ENCODE data around the gene FBXL16. TPM values are rescaled to one million over a fixed set of nuclear protein-coding genes. Genes with fewer than 3 reads are reported as not detected.

FBXL16 gene
- total and polyA plus RNA-seq, 2 of the 13 experiments (the other 11 are each of a cell fraction or from before 2014, with no cell fraction given) = 0.22 to 2.0 TPM

- TF ChIP-seq ZNF691 (CRISPR knock-in tag; IDR thresholded peaks at IDR 0.05; ENCODE audit: borderline replicate concordance, low read depth) (peak; percentile 73), TBX2 (CRISPR knock-in tag; IDR thresholded peaks at IDR 0.05; ENCODE audit: borderline replicate concordance) (peak; percentile 75; the same call in 1 of the 2 replicates), BORCS8-MEF2B (CRISPR knock-in tag; IDR thresholded peaks at IDR 0.05) (peak; percentile 51; the same call in 1 of the 2 replicates), ZNF747 (CRISPR knock-in tag; IDR thresholded peaks at IDR 0.05; ENCODE audit: borderline replicate concordance) (peak; percentile 76; the same call in 1 of the 2 replicates), ZNF792 (CRISPR knock-in tag; IDR thresholded peaks at IDR 0.05) (no peak), MIER3 (CRISPR knock-in tag; IDR thresholded peaks at IDR 0.05; ENCODE audit: borderline replicate concordance) (no peak), TFAP4 (IDR thresholded peaks at IDR 0.05; ENCODE audit: borderline replicate concordance, low read depth) (peak; percentile 21; the same call in 1 of the 2 replicates), FOXA1 (IDR thresholded peaks at IDR 0.05) (no peak), FOXA1 (CRISPR knock-in tag; IDR thresholded peaks at IDR 0.05) (peak; percentile 29; the same call in 1 of the 2 replicates), ZBTB39 (CRISPR knock-in tag; IDR thresholded peaks at IDR 0.05) (0 out of 2 replicates have a peak, but pooled peaks have one; percentile 3), RBM39 (IDR thresholded peaks at IDR 0.05; ENCODE audit: low read depth, low read length, poor library complexity, severe bottlenecking) (no peak), ZNF12 (CRISPR knock-in tag; IDR thresholded peaks at IDR 0.05) (0 out of 2 replicates have a peak, but pooled peaks have one; percentile 20), ZFP37 (CRISPR knock-in tag; IDR thresholded peaks at IDR 0.05; ENCODE audit: borderline replicate concordance) (no peak), ZFP1 (CRISPR knock-in tag; IDR thresholded peaks at IDR 0.05) (no peak), ZNF672 (CRISPR knock-in tag; IDR thresholded peaks at IDR 0.05) (no peak; the same call in 1 of the 2 replicates), ZNF841 (CRISPR knock-in tag; IDR thresholded peaks at IDR 0.05; ENCODE audit: borderline replicate concordance) (no peak; the same call in 1 of the 2 replicates), SIX1 (CRISPR knock-in tag; IDR thresholded peaks at IDR 0.05; ENCODE audit: borderline replicate concordance) (no peak), RCOR2 (CRISPR knock-in tag; IDR thresholded peaks at IDR 0.05) (no peak), RBM22 (optimal IDR thresholded peaks at IDR 0.05; ENCODE audit: low read length) (no peak), ERF (CRISPR knock-in tag; IDR thresholded peaks at IDR 0.05) (peak; percentile 9), FOSL1 (CRISPR knock-in tag; IDR thresholded peaks at IDR 0.05; ENCODE audit: borderline replicate concordance) (no peak), ZNF678 (CRISPR knock-in tag; IDR thresholded peaks at IDR 0.05) (0 out of 2 replicates have a peak, but pooled peaks have one; percentile 69), ZNF276 (CRISPR knock-in tag; IDR thresholded peaks at IDR 0.05; ENCODE audit: low read depth) (peak; percentile 77; the same call in 1 of the 2 replicates), GABPB1 (CRISPR knock-in tag; IDR thresholded peaks at IDR 0.05) (peak; percentile 93), DNMT3B (CRISPR knock-in tag; conservative IDR thresholded peaks at IDR 0.05) (no peak)
Observed at GRCh38 chr16:720990-721764, 15.6 kb upstream of the FBXL16 start, which contains the start of gene ANTKMT (continued).
